ENCODE results near the gene CHN2.

DNA sequence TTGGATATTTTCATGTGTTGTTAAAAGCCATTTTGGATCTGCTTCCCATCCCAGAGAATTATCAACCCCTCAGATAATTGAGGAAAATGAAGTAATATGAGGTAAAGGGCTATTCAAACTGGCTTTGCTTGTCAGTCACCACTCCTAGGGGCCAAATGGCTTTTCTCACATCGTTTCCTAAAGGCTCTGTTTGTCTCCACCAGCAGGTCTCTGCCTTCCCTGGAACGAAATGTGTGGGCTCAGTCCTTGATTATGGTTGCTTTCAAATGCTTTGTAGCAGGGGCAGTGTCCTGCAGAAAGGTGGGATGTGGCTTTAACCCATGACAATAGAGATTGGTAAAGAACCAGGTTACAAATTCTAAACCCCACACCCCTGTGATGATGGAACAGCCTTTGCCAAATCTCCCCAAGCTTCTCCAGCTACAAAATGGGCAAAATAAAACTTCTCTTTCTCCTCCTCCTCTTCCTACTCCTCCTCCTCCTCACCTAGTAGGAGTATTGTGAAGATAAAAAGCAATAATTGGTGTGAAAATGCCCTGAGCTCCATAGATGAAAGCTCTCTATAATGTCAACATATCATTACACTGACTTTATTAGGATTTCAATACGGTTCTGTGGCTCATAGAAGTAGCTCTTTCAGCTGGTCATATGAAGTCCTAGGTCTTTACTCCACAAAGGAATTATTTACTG lies 127.6 kb downstream of the CHN2 start:
- no peak for TF ChIP-seq ZNF70 (CRISPR knock-in tag; IDR thresholded peaks at IDR 0.05)
- TF ChIP-seq, protein P1, sequence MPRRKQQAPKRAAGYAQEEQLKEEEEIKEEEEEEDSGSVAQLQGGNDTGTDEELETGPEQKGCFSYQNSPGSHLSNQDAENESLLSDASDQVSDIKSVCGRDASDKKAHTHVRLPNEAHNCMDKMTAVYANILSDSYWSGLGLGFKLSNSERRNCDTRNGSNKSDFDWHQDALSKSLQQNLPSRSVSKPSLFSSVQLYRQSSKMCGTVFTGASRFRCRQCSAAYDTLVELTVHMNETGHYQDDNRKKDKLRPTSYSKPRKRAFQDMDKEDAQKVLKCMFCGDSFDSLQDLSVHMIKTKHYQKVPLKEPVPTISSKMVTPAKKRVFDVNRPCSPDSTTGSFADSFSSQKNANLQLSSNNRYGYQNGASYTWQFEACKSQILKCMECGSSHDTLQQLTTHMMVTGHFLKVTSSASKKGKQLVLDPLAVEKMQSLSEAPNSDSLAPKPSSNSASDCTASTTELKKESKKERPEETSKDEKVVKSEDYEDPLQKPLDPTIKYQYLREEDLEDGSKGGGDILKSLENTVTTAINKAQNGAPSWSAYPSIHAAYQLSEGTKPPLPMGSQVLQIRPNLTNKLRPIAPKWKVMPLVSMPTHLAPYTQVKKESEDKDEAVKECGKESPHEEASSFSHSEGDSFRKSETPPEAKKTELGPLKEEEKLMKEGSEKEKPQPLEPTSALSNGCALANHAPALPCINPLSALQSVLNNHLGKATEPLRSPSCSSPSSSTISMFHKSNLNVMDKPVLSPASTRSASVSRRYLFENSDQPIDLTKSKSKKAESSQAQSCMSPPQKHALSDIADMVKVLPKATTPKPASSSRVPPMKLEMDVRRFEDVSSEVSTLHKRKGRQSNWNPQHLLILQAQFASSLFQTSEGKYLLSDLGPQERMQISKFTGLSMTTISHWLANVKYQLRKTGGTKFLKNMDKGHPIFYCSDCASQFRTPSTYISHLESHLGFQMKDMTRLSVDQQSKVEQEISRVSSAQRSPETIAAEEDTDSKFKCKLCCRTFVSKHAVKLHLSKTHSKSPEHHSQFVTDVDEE (CRISPR knock-in tag; IDR thresholded peaks at IDR 0.05) = no peak
- TF ChIP-seq POU6F1 (CRISPR knock-in tag; IDR thresholded peaks at IDR 0.05; ENCODE audit: borderline replicate concordance, low read depth) = no peak
- no peak for TF ChIP-seq TOX (CRISPR knock-in tag; IDR thresholded peaks at IDR 0.05; ENCODE audit: borderline replicate concordance)
- no peak for TF ChIP-seq ZFP30 (CRISPR knock-in tag; IDR thresholded peaks at IDR 0.05)
- no peak for TF ChIP-seq TCF4 (CRISPR knock-in tag; IDR thresholded peaks at IDR 0.05; ENCODE audit: borderline replicate concordance)
- TF ChIP-seq ARNTL (CRISPR knock-in tag; IDR thresholded peaks at IDR 0.05; ENCODE audit: borderline replicate concordance, low read depth) = no peak

Measured in SK-N-SH treated with all-trans-retinoic acid at 6 μM for 48 hours (cell line).